Muscle of leg (tissue), 11 donors: ENCODE data around the gene TSPEAR. TPM values are rescaled to one million over a fixed set of nuclear protein-coding genes. Genes with fewer than 3 reads are reported as not detected.
"Not testable (repeated sequence)": the region's sequence is repeated elsewhere in the genome, so short reads cannot be mapped to it uniquely, and the experiment has no call there.

Experiments used
- DNase-seq: peaks from one replicate; pipeline ENCODE4 v3.0.0; 2013
- H3K27ac ChIP-seq: one replicate; pipeline ENCODE4 v1.5.1; 2013; ENCODE audit warnings: mild to moderate bottlenecking, low read length, control low read depth
- H3K27me3 ChIP-seq: one replicate; pipeline ENCODE4 v1.6.1; 2013; ENCODE audit warnings: low read length; ENCODE audit not compliant: control insufficient read depth, insufficient read depth
- H3K36me3 ChIP-seq: one replicate; pipeline ENCODE4 v1.6.1; 2013; ENCODE audit warnings: low read length; ENCODE audit not compliant: control insufficient read depth, insufficient read depth
- H3K4me1 ChIP-seq: one replicate; pipeline ENCODE4 v1.6.1; 2013; ENCODE audit warnings: low read length; ENCODE audit not compliant: control insufficient read depth, insufficient read depth
- H3K4me3 ChIP-seq: one replicate; pipeline ENCODE4 v1.5.1; 2013; ENCODE audit warnings: low read length, control low read depth
- H3K9me3 ChIP-seq: replicated peaks from 2 replicates; pipeline ENCODE4 v1.6.1; 2013; ENCODE audit warnings: low read depth, low read length; ENCODE audit not compliant: control insufficient read depth
- WGBS: methylation state at CpG from one replicate; pipeline ENCODE4 v1.1.5; 2013; ENCODE audit warnings: missing lambda C conversion rate; ENCODE audit not compliant: insufficient coverage; 5-methylcytosine and 5-hydroxymethylcytosine counted together
- polyA plus RNA-seq, 8 donors: library from polyadenylated mRNA; unstranded; fragments of 120-200 nt; gene quantifications; one replicate each; pipeline versions ENCODE4 v1.2.1 to v1.2.3, GENCODE V29; 2013; ENCODE audit warnings: inconsistent platforms in 1 of 8, low replicate concordance in 1 of 8; ENCODE audit not compliant: insufficient read length in 8 of 8, insufficient read depth in 1 of 8
- total RNA-seq: library from RNA; stranded (reverse); fragments of 120-200 nt; gene quantifications from one replicate; pipeline ENCODE4 v1.2.4, GENCODE V29; 2013

Gene TSPEAR
- total and polyA plus RNA-seq, 9 donors: 0.04 to 1.5 (median 0.10) TPM; not detected in 2

DNA sequence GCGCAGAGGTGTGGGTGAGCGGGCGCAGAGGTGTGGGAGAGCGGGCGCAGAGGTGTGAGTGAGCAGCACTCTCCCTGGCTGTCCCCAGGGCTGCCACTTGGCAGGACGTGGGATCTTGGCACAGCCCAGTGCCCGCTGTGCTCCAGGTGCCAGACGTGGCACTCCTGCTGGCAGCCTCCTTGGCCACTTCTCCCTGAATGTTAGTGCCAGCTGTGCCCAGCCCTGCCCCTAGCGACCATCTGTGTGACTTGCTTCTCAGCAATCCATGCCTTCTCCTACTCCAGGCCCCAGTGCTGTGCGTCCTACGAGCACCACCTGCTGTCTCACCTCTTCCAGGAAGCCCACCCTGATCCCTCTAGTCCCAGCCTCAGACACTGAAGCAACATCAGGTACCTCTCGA, 201.8 kb downstream of the TSPEAR start:
- WGBS: 62% methylated on average over 7 of the region's 12 CpGs
- Histone ChIP-seq H3K4me3 (no peak overlapping the region), H3K36me3 (no peaks in the 10 kb centered on the region), H3K27ac (no peak overlapping the region), H3K27me3 (peaks cover 11% of the 10 kb centered on the region), H3K9me3 (no peaks in the 10 kb centered on the region), H3K4me1 (peaks cover 9% of the 10 kb centered on the region)
- no peak for DNase-seq

DNA sequence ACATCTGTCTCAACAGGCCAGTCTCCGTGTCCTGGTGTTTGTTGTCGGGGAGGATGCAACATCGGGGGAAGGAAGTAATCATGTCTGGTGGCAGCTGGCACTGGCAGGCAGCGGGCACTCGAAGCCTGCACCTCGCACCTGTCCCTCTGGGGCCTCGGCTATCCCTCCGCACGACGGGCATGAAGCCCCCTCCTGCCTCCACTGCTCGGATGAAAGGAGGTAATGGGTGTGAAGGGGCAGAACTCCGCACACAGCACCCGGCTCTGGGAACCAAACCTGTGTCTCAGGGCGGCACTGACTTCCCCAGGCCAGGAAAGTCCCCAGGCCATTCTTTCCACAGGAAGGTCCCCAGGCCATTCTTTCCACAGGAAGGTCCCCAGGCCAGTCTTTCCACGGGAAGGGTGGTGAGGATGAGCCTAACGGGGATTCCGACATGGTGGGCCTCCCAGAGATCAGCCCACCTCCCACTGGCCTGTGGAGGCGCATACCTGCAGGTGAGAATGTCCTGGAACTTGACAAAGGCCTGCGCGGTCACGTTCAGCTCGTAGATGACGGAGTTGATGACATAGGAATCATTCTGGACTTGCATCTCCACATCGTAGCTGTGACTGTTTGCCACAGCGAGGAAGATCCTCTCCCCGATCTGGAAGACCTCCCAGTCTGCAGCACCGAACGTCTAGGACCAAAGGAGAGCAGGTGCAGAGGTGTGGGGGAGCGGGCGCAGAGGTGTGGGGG, 202.5 kb downstream of the TSPEAR start:
- no peak for DNase-seq
- Histone ChIP-seq H3K4me1 (peaks cover 9% of the 10 kb centered on the region), H3K27ac (no peak overlapping the region), H3K27me3 (peaks cover 11% of the 10 kb centered on the region), H3K9me3 (no peaks in the 10 kb centered on the region), H3K4me3 (no peak overlapping the region), H3K36me3 (no peaks in the 10 kb centered on the region)
- 85% methylated on average over 16 of the region's 30 CpGs for WGBS

DNA sequence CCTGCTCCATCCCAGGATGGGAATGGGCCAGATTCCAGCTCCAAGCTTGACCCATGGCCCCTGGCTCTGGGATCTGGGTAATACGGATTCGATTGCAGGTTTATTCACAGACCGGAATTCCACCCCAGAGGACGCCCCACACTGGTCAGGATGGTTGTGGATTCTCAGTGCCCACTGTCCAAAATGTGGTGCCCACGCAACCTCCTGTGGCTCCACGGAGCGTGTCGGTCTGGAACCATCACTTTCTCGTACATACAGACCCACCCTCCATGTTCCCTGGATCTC, 203.0 kb downstream of the TSPEAR start:
- Histone ChIP-seq H3K27me3 (peaks cover 11% of the 10 kb centered on the region), H3K4me1 (peaks cover 9% of the 10 kb centered on the region), H3K4me3 (no peak overlapping the region), H3K27ac (no peak overlapping the region), H3K36me3 (no peaks in the 10 kb centered on the region), H3K9me3 (no peaks in the 10 kb centered on the region)
- no peak for DNase-seq
- 78% methylated on average over 4 of the region's 9 CpGs for WGBS

DNA sequence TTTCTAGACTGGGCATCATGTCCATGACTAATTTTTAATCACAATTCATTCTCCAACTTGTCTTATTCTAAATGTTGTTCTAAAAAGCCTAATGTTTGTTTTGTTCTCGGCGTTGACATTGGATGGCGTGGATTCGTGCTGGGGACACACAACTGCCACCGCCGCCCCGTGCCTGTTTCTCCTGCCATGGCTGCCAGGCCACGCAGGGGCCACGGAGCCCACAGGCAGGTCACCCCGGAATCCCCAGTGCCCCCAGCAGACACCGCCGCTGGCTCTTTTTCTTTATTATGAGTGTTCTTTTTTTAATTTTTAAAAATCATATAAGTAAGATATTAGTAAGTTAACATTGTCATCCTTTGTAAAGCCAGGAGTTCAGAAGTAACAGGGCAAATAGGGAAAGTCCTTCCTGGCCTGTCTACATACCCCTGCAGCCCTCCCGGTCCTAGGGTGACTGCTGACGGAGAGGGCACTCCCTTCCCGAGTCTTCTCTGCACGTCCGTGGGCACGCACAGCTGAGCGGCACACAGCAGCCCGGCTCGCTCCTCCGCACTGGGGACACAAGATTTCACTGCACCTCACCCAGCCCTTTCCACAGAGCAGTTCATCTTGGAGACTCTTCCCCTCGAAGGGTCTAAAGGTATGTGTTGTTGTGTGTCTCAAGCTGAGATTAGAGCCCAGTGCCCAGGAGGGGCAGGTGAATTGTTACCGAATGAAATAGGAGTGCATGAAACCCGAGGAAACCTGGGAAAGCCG, 203.5 kb downstream of the TSPEAR start:
- peaks cover 9% of the 10 kb centered on the region for H3K4me1 ChIP-seq
- H3K27me3 ChIP-seq: peaks cover 11% of the 10 kb centered on the region
- no peak overlapping the region for H3K4me3 ChIP-seq
- no peaks in the 10 kb centered on the region for H3K36me3 ChIP-seq
- WGBS: 75% methylated on average over 20 of the region's 26 CpGs
- no peak overlapping the region for H3K27ac ChIP-seq
- H3K9me3 ChIP-seq: no peaks in the 10 kb centered on the region
- DNase-seq: no peak

DNA sequence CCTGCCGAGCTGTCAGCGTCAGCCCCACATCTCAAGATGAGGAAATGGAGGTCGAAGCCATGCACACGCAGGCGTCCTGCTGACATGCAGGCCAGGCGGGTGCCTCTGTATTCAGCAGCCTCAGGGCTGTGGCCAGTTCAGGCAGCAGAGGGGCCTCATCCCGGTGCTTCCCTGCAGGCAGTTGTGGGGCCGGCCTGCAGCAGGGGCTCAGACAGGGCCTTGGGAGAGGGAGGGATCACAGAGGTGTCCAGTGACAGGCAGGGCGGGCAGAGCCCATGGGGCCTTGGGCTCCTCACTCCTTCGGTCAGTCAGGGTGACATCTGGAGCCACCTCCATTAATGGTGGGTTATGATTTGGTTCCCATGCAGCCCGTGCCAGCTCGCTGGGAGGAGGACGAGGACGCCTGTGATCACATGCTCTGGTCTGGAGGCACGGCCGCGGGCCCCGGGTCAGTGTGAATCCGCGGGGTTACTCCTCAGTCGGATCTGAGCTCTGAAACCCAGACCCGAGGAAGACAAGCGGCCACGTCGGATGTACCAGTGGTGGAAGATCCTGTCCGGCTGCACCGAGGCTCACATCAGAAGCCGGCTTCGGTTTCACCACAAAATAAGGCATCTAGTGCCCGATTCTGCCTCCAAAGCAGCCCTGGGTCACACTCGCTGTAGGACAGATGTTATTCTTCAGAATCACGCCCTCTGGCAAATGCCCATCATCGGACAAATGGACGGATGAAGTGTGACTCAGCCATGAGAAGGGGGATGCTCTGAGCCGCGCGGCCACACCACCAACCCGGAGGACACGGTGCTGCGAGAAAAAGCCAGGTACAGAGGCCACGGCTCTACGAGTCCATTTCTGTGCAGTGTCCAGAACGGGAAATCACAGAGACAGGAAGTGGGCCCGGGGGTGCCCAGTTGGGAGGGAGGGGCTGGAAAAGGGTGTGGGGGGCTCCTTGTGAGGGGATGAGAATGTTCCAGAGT, 204.8 kb downstream of the TSPEAR start:
- no peaks in the 10 kb centered on the region for H3K36me3 ChIP-seq
- H3K27ac ChIP-seq: no peak overlapping the region
- no peak for DNase-seq
- no peaks in the 10 kb centered on the region for H3K9me3 ChIP-seq
- peaks cover 11% of the 10 kb centered on the region for H3K27me3 ChIP-seq
- H3K4me1 ChIP-seq: peaks cover 9% of the 10 kb centered on the region
- no peak overlapping the region for H3K4me3 ChIP-seq
- WGBS: 69% methylated on average over 43 of the region's 44 CpGs

DNA sequence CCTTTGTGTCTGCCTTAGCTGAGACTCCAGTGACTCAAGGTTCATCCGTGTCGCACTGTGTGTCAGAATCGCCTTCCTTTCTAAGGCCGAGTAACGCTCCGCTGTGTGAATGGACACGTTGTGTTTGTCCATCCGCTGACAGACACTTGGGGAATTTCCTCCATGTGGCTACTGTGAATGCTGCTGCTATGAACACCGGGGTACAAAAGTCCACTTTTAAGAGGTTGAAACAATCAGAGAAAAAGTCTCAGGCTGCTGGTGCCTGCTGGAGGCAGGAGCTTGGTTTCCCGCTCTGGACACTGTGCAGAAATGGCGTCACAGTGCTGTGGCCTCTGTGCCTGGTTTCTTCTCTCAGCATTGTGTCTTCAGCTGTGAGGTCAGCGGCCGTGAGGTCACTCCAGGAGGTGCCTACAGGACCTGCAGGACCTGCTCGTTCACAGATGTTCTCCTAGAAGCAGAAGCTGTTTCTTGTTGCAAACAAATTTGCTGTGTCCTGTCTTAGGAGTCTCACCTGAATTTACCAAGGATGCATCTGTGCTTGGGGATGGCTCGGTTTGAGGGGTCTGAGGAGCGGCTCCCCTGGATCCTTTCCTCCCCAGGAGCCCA, 205.6 kb downstream of the TSPEAR start:
- Histone ChIP-seq H3K27ac (no peak overlapping the region), H3K4me3 (no peak overlapping the region), H3K27me3 (peaks cover 11% of the 10 kb centered on the region), H3K9me3 (no peaks in the 10 kb centered on the region), H3K36me3 (no peaks in the 10 kb centered on the region), H3K4me1 (peaks cover 5% of the 10 kb centered on the region)
- DNase-seq: no peak
- whole genome bisulfite sequencing: 70% methylated on average over 14 of the region's 16 CpGs

DNA sequence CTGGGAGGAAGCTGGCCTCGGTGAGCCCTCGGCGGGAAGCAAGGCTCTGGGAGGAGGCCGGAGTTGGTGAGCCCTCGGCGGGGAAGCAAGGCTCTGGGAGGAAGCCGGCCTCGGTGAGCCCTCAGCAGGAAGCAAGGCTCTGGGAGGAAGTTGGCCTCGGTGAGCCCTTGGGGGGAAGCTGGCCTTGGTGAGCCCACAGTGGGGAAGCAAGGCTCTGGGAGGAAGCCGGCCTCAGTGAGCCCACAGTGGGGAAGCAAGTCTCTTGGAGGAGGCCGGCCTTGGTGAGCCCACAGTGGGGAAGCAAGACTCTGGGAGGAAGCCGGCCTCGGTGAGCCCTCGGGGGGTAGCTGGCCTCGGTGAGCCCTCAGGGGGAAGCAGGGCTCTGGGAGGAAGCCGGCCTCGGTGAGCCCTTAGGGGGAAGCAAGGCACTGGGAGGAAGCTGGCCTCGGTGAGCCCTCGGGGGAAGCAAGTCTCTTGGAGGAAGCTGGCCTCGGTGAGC, 207.4 kb downstream of the TSPEAR start:
- WGBS: 64% methylated on average over 20 of the region's 20 CpGs
- Histone ChIP-seq H3K9me3 (no peaks in the 10 kb centered on the region), H3K4me3 (no peak overlapping the region), H3K36me3 (no peaks in the 10 kb centered on the region), H3K27me3 (peaks cover 6% of the 10 kb centered on the region), H3K27ac (no peak overlapping the region), H3K4me1 (no peaks in the 10 kb centered on the region)
- DNase-seq: no peak

DNA sequence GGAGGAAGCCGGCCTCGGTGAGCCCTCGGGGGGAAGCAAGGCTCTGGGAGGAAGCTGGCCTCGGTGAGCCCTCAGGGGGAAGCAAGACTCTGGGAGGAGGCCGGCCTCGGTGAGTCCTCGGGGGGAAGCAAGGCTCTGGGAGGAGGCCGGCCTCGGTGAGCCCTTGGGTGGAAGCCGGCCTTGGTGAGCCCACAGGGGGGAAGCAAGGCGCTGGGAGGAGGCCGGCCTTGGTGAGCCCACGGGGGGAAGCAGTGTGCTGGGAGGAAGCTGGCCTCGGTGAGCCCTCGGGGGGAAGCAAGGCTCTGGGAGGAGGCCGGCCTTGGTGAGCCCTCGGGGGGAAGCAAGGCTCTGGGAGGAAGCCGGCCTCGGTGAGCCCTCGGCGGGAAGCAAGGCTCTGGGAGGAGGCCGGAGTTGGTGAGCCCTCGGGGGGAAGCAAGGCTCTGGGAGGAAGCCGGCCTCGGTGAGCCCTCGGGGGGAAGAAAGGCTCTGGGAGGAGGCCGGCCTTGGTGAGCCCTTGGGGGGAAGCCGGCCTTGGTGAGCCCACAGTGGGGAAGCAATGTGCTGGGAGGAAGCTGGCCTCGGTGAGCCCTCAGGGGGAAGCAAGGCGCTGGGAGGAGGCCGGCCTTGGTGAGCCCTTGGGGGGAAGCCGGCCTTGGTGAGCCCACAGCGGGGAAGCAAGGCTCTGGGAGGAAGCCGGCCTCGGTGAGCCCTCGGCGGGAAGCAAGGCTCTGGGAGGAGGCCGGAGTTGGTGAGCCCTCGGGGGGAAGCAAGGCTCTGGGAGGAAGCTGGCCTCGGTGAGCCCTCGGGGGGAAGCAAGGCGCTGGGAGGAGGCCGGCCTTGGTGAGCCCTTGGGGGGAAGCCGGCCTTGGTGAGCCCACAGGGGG, 208.1 kb downstream of the TSPEAR start:
- not testable (repeated sequence) for H3K27ac ChIP-seq, DNase-seq, H3K27me3 ChIP-seq, H3K4me3 ChIP-seq, H3K4me1 ChIP-seq, H3K9me3 ChIP-seq, H3K36me3 ChIP-seq
- WGBS: 76% methylated on average over 38 of the region's 44 CpGs
